NB4 (cell line): ENCODE data around the gene YTHDF2.
"Not testable (repeated sequence)": the region's sequence is repeated elsewhere in the genome, so short reads cannot be mapped to it uniquely, and the experiment has no call there.

Experiments used
- DNase-seq: peaks from one replicate; pipeline ENCODE4 v3.0.0; 2010; ENCODE audit warnings: low read depth
- H3K4me3 ChIP-seq: one replicate; pipeline ENCODE4 v1.5.1; 2011; ENCODE audit warnings: mild to moderate bottlenecking, low read depth, low read length, moderate library complexity
- MAX ChIP-seq: IDR thresholded peaks from 2 replicates; pipeline ENCODE4 v1.6.1; 2011; ENCODE audit warnings: low read depth, low read length
- MYC ChIP-seq: IDR thresholded peaks from 2 replicates; pipeline ENCODE4 v1.6.1; 2011; ENCODE audit warnings: low read depth, low read length
- POLR2A ChIP-seq: IDR thresholded peaks from 2 replicates; pipeline ENCODE4 v1.6.1; 2011; ENCODE audit warnings: mild to moderate bottlenecking; ENCODE audit not compliant: insufficient read length; ENCODE audit errors: extremely low read depth
- TF ChIP-seq, protein P1 (sequence below): IDR thresholded peaks from one replicate; pipeline ENCODE4 v1.5.1; 2012; ENCODE audit warnings: low read depth, low read length

The YTHDF2 gene

DNA sequence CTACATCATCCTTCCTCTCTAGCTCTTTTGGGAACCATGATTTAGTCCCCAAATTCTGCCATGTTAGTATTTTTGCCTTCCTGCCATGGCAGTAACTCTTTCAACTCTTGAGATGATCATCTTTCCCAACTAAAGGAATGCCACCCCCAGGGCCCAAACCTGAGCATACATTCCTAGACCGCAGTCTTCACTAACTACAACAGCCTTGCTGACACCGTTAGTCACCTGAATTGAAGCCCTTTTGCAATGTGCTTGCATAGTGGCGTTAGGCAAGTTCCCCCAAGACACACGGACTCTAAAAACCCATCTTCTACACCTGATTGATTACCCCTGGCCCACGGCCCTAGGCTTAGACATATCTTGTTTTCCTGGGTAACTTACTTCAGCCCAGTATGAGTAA is 16.4 kb upstream of the YTHDF2 start:
- H3K4me3 ChIP-seq: no peak overlapping the region
- TF ChIP-seq, protein P1, sequence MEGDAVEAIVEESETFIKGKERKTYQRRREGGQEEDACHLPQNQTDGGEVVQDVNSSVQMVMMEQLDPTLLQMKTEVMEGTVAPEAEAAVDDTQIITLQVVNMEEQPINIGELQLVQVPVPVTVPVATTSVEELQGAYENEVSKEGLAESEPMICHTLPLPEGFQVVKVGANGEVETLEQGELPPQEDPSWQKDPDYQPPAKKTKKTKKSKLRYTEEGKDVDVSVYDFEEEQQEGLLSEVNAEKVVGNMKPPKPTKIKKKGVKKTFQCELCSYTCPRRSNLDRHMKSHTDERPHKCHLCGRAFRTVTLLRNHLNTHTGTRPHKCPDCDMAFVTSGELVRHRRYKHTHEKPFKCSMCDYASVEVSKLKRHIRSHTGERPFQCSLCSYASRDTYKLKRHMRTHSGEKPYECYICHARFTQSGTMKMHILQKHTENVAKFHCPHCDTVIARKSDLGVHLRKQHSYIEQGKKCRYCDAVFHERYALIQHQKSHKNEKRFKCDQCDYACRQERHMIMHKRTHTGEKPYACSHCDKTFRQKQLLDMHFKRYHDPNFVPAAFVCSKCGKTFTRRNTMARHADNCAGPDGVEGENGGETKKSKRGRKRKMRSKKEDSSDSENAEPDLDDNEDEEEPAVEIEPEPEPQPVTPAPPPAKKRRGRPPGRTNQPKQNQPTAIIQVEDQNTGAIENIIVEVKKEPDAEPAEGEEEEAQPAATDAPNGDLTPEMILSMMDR: no peak
- TF ChIP-seq MYC: no peak
- no peak for TF ChIP-seq MAX
- TF ChIP-seq POLR2A: no peak
- no peak for DNase-seq

DNA sequence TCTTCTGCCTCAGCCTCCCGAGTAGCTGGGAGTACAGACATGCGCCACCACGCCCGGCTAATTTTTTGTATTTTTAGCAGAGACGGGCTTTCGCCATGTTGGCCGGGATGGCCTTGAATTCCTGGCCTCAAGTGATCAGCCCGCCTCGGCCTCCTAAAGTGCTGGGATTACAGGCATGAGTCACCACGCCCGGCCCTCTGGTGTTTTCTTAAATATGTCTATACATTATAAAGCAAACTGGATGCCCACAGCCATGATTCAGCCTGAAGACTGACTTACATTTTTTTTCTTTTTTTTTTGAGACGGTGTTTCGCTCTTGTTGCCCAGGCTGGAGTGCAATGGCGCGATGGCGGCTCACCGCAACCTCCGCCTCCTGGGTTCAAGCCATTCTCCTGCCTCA is 14.8 kb upstream of the YTHDF2 start:
- DNase-seq, H3K4me3 ChIP-seq: not testable (repeated sequence)

GRCh38 chr1:28725365-28725764 is 11.4 kb upstream of the YTHDF2 start:
- H3K4me3 ChIP-seq, DNase-seq: not testable (repeated sequence)

DNA sequence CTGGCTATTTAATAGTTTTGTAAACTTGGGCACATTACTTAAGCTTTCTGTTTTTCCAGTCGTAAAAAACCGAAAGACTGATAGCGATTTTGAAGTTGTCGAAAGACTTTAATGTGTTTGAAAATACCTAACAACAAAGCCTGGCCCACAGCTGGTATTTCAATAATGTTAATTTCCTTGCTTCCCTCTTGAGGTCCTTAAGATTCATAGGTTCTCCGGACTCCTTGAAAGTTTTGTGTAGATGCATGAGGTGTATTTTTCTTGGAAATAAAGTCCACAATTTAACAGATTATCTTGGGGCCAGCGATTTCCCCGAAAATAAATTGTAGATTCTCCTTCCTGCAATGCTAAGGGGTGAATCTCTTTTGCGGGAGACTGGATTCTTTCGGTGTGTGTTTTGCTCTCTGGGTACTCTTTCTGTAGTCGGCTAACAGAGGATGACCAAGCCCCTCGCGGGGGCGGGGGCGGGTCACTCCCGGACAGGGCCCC is 735 bp upstream of the YTHDF2 start:
- DNase-seq: peak; percentile 24
- TF ChIP-seq, protein P1: no peak
- TF ChIP-seq MYC: no peak
- TF ChIP-seq POLR2A: no peak
- TF ChIP-seq MAX: no peak
- H3K4me3 ChIP-seq: peak overlapping the region; percentile 67

DNA sequence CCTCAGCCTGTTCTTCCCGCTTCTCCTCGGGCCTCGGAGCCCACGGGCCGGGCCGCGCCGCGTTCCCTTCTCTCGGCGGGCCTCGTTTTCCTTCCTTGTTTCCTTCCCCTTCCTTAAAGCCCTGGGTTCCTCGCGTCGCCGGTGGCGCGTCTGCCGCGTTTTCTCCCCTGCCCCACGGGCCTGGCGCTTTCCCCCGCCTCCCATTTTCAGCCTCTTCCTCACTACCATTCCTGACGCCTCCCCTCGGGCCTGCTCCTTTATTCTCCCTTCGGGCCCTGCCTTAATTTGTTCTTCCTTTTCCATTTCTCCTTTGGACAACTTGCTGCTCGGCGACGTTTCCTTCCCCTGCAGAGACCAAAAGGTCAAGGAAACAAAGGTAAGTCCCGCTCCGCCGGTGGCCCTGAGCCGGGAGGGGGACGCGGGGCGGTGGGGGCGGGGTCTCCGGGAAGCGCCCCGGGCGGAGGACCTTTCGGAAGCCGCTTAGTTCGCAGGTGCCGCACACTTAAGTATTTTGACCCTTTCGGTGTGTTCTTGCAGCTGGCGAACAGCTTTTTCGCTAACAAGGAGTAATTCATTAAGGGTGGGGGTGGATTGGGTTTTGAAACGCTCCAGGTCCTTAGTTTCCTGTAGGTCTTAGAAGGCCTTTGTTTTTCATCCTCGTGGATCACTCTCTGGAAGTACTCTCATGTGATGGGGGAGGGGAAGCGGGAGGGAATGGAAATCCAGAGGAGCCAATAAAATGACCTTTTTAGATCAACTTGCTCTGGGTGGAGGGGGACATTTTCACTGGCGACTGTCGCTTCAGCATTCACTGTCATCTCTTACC is 780 bp downstream of the YTHDF2 start:
- H3K4me3 ChIP-seq: peak overlapping the region; percentile 98
- peak; percentile 62 for DNase-seq
- TF ChIP-seq MYC (0 out of 2 replicates have a peak, but pooled peaks have one; percentile 23), MAX (0 out of 2 replicates have a peak, but pooled peaks have one; percentile 18), POLR2A (no peak)
- TF ChIP-seq, protein P1: no peak

GRCh38 chr1:28740118-28740517 is 3.4 kb downstream of the YTHDF2 start:
- TF ChIP-seq MAX (no peak), MYC (no peak), POLR2A (no peak)
- TF ChIP-seq, protein P1: no peak
- no peak for DNase-seq
- H3K4me3 ChIP-seq: peak overlapping the region; percentile 29

DNA sequence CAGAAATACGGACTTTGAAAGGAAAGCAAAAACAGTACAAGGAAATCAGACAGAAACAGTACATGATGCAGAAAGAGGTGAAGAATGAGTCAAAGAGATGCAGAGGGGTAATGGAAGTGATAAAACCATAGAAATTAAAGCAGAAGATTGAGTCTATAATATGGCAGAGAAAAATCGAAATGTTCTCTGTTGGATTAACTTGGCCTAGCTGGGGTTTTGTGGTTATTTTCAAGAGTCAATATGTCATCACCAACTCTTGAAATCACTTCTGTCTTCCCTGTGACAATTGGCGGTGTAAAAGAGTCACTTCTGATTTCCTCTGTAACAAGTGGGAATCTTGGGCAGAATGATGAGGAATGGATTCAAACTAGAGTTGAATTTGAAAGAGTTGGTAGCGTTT is 7.4 kb downstream of the YTHDF2 start:
- no peak for DNase-seq
- peak overlapping the region; percentile 41 for H3K4me3 ChIP-seq
- no peak for TF ChIP-seq POLR2A
- no peak for TF ChIP-seq MAX
- TF ChIP-seq, protein P1: no peak
- TF ChIP-seq MYC: no peak
